Smooth muscle cell of the brain vasculature (primary cell): ENCODE measurements around the gene MAGI3.

Source experiments
- DNase-seq: peaks from one replicate; pipeline ENCODE4 v3.0.0-alpha.2; 2012; ENCODE audit warnings: low read depth, low spot score

The MAGI3 gene

GRCh38 chr1:113511269-113511668 lies 121.0 kb downstream of the MAGI3 start:
- DNase-seq, result no peak

DNA sequence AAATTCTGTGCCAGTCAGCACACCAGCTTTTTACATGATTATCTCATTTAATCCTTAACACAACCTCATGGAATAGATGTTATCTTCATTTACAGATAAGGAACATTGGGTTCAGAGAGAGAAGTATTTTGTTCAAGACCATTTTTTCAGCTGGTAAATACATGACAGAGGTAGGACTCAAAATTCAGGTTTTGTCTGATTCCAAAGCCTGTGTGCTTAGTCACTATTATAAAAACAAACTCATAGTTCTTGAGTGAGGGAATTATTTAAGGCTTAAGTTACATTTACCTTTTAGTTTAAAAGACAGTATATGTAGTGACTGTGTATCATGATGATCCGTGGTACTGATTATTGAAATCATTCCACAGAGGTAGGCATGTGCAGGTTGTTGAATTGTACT lies 125.2 kb downstream of the MAGI3 start:
- no peak for DNase-seq

DNA sequence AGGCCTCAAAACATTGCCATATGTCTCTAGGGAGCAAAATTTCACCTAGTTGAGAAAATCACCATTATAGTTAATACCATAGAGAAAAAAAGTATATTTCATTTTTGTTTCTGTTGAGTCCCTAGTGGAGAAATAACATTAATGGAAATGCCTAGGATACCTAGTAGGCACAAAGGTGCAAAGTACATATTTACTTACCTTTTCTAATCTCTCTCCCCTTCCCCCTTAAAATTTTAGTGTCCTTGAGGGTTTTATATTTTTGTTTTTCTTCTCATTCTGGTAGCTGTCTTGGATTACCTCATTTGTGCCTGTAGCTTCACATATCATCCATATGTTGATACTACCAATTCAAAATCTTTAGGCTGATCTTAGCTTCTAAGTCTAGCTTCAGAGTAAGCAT lies 127.0 kb downstream of the MAGI3 start:
- no peak for DNase-seq

DNA sequence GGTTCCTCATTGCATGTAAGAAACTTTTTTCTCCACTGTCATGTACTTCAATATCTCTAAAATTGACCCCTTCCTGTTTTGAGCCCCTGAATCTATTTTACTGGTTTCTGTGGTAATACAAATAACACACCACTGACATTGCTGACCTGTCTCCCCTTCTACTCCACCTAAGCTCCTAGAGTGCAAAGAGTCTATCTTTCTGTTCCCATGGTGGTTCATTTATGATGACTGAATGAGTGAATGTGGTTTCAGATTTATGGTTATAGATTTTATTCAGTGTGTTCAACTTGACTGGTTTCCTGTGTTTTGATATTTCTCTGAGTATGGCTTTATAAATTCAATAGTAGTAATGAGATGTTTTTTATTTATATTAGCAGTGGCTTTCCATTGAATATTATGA lies 127.7 kb downstream of the MAGI3 start:
- DNase-seq, result no peak

DNA sequence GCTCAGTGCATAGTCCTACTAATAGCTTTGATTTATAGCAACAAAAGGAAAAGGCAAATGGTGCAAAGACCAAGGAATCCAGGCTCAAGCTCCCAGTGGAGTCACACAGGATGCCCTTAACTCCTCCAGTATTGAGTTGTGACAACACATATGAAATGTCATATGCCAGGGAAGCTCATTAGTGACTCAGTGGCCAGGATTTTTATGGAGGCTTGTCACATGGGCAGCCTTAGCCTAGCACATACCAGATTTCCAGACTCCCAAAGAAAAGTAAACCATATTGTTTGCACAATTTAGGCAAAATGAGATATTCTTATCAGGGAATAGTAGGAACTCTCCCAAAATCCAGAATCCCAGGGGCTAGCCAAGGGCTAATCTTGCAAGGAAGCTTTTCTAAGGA lies 129.2 kb downstream of the MAGI3 start:
- DNase-seq, result no peak

GRCh38 chr1:113530021-113530420 lies 139.7 kb downstream of the MAGI3 start:
- no peak for DNase-seq

GRCh38 chr1:113531321-113531720 lies 141.0 kb downstream of the MAGI3 start:
- no peak for DNase-seq

DNA sequence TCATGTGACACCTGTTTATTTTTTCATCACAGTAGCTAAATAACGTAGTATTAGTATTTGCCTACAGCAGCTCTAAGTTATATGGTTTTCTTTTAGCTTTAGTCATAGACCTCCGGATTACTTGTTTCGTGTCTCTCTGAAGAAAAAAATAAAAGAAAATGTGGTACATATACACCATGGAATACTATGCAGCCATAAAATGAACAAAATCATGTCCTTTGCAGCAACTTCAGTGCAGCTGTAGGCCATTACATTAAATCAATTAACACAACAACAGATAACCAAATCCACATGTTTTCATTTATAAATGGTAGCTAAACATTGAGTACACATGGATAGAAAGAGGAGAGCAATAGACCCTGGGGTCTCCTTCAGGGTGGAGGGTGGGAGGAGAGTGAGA lies 142.7 kb downstream of the MAGI3 start:
- no peak for DNase-seq

GRCh38 chr1:113534130-113534817 lies 144.0 kb downstream of the MAGI3 start:
- no peak for DNase-seq

GRCh38 chr1:113534875-113535274 lies 144.6 kb downstream of the MAGI3 start:
- DNase-seq, result no peak

- DNase-seq, result no peak
Measured at GRCh38 chr1:113536182-113536780, 146.0 kb downstream of the MAGI3 start.

DNA sequence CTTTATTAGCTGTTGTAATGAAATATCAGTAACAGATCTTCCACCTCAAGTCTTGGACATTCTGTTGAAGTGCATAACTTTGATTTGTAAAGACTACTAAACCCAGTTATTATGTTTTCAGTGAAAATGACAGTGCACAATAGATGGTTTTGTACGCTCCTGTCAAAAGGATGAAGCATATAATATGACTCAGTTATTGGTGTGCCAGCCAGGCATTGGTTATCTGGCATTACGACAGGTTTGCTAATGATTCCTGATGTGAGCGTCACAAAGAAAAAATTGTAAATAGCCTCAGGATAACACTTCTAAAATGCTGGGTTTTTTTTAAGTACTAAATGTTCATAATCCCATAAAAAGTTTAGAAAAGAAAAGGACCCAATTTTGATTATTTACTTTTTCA lies 147.9 kb downstream of the MAGI3 start:
- no peak for DNase-seq

GRCh38 chr1:113540335-113540734 lies 150.0 kb downstream of the MAGI3 start:
- DNase-seq, result no peak

DNA sequence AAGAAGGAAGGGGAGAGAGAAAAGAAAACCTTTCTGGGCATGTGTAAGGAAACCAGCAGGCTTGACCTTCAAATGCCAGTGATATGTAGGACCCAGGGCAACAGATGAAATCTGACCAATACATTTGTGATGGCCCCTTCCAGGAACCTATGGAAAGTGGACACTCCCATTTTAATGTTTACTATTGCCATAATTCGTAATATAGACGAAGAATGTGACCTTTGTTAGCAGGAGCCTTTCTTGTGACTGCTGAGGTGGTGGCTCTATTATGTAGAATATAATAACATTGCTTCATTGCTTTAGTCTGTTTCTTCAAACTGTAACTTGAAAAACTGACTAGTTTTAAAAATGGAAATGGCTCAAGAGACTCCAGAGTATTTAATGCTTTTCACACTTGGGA lies 150.8 kb downstream of the MAGI3 start:
- no peak for DNase-seq

GRCh38 chr1:113542221-113542701 lies 151.9 kb downstream of the MAGI3 start:
- no peak for DNase-seq

DNA sequence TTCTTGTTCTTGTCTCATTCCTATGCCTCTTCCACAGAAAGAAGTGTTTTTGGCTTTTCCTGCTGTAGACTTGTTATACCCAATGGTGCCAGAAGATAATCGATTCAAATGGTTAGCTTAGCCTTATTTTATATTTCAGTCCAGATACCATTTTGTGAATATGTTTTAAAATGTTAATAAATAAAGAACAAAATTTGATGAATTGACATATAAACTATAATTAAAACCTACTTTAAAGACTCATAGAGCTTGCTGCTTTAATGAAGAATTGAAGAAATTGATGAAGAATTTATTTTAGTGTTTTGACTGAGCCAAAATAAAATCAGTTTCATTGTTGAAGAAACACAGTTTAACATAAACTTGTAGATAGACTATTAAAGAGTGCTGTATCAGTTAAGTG lies 152.8 kb downstream of the MAGI3 start:
- DNase-seq, result no peak

DNA sequence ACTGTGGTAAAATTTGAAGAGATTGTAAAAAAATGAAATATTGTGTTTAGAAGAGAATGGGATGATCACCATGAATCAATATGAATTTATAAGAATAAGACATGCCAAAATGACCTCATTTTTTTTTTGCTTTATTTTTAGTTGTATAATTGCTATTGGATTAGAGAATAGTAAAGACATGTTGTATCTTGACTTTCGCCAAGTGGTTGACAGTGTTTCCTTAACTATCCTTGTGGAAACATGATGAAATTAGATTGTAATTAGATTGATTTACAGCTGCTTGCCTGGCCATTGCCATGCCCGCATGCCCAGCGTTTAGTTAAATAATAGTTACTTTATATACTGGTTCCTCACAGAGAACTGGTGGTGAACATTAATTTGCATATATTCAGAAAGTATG lies 154.9 kb downstream of the MAGI3 start:
- no peak for DNase-seq

GRCh38 chr1:113545626-113546025 lies 155.3 kb downstream of the MAGI3 start:
- no peak for DNase-seq

DNA sequence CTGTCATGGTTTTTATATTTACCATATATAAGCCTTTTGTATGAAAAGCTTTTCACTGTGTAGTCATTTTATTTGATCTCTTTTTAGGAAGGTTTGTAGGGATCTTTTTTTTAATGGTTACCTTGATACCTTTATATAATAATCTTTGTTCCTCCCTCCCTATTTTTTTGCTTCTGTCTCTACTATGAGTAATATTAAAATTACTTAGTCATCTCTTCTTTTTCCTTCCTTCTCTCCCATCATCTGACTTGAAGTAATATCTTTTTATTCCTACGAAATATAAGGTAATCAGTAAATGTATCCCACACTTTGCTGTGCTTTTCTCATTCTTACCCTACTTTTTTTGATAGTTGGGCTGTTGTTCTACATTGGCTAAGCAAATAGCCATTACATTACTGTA lies 161.4 kb downstream of the MAGI3 start:
- no peak for DNase-seq

GRCh38 chr1:113552244-113552643 lies 161.9 kb downstream of the MAGI3 start:
- no peak for DNase-seq

- no peak for DNase-seq
Measured at GRCh38 chr1:113557187-113557586, 166.9 kb downstream of the MAGI3 start.

DNA sequence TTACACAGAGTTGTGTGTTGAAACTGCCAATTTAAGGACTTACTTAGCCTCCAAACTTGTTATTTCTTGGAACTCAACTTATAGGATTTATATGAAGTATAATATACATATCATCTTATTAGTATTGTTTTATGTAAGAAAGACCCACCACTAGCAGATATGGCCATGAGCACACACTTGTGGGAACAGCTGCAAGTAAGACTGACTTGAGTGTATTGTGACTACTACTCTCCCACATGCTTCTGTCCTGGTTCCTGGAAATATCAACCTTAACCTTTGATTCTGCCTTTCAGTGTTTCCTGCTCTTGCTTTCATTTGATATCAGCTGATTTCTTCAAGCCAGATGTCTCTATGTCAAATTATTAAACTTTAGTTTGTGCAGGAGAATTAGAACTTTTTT lies 175.3 kb downstream of the MAGI3 start:
- DNase-seq, result no peak

GRCh38 chr1:113567427-113567826 lies 177.1 kb downstream of the MAGI3 start:
- DNase-seq, result no peak
